WI38 (cell line): ENCODE data around the gene INPP5A.

Source experiments
- H3K4me3 ChIP-seq: 2 replicates; pipeline ENCODE4 v1.5.1; 2011; ENCODE audit warnings: low read depth, mild to moderate bottlenecking, control low read depth, low read length
- CTCF ChIP-seq: IDR thresholded peaks from 2 replicates; pipeline ENCODE4 v1.5.1; 2012; ENCODE audit warnings: low read depth, mild to moderate bottlenecking, control low read depth, low read length

Gene INPP5A

GRCh38 chr10:132628966-132629900, 91.6 kb downstream of the INPP5A start:
- H3K4me3 ChIP-seq: no peak overlapping the region
- no peak for TF ChIP-seq CTCF

- H3K4me3 ChIP-seq: no peak overlapping the region
- TF ChIP-seq CTCF: no peak
Observed at GRCh38 chr10:132630156-132630555, 92.6 kb downstream of the INPP5A start.

GRCh38 chr10:132630666-132631337, 93.2 kb downstream of the INPP5A start:
- H3K4me3 ChIP-seq: no peak overlapping the region
- no peak for TF ChIP-seq CTCF

- no peak for TF ChIP-seq CTCF
- H3K4me3 ChIP-seq: no peak overlapping the region
Observed at GRCh38 chr10:132631338-132631735, 93.8 kb downstream of the INPP5A start.

GRCh38 chr10:132632091-132632561, 94.5 kb downstream of the INPP5A start:
- no peak overlapping the region for H3K4me3 ChIP-seq
- no peak for TF ChIP-seq CTCF

- no peak for TF ChIP-seq CTCF
- no peak overlapping the region for H3K4me3 ChIP-seq
Observed at GRCh38 chr10:132632851-132633684, 95.5 kb downstream of the INPP5A start.
